GM23338 (cell line): ENCODE results near the gene ALG10B.

ENCODE experiments used
- CTCF ChIP-seq, 2 experiments: fragments of 200-600 bp in 1 of 2; sonication (generic) in 1 of 2; conservative IDR thresholded peaks; 2 replicates each; pipeline versions ENCODE4 v1.5.1 to v1.6.1; 2016 to 2017; ENCODE audit warnings: antibody characterized with exemption in 2 of 2, low read depth in 2 of 2, mild to moderate bottlenecking in 2 of 2, moderate library complexity in 1 of 2
- EZH2phosphoT487 ChIP-seq: fragments of 200-600 bp; sonication (generic); IDR thresholded peaks from one replicate; pipeline ENCODE4 v1.8.1; 2018; ENCODE audit warnings: antibody characterized with exemption; ENCODE audit not compliant: unreplicated experiment
- JUNB ChIP-seq: IDR thresholded peaks from one replicate; pipeline ENCODE4 v1.6.1; 2016; ENCODE audit warnings: antibody characterized with exemption; ENCODE audit not compliant: unreplicated experiment
- POLR2AphosphoS5 ChIP-seq: IDR thresholded peaks from 2 replicates; pipeline ENCODE4 v1.6.1; 2016; ENCODE audit warnings: antibody characterized with exemption, low read depth
- ZNF114 ChIP-seq: fragments of 250-450 bp; sonication (Bioruptor Pico); IDR thresholded peaks from 2 replicates; pipeline ENCODE4 v1.5.0; 2020; ENCODE audit warnings: mild to moderate bottlenecking, moderate library complexity
- TF ChIP-seq, protein P1 (sequence below): IDR thresholded peaks from one replicate; pipeline ENCODE4 v1.6.1; 2018; ENCODE audit warnings: antibody characterized with exemption; ENCODE audit not compliant: unreplicated experiment
- TF ChIP-seq, protein P2 (sequence below): IDR thresholded peaks from 2 replicates; pipeline ENCODE4 v1.6.1; 2016; ENCODE audit warnings: antibody characterized with exemption

DNA sequence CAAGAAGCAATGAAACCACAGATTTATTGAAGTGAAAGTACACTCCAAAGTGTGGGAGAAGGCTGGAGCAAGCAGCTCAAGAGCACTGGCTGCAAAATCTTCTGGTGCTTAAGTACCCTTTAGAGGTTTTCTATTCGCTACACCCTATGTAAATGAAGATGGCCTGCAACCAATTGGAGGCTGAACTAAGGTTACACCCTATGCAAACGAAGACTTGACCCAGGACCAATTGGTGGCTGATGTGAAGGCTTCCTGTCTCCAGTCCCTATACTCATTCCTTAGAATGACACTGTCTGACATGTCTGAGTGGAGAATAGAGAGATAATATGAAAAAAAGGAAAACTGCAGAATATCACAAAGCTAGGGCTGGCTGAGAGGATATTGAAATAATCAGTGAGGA lies 57.2 kb downstream of the ALG10B start:
- no peak for TF ChIP-seq CTCF (conservative IDR thresholded peaks at IDR 0.05; ENCODE audit: low read depth in 2 of 2)
- no peak for TF ChIP-seq ZNF114 (CRISPR knock-in tag)
- no peak for TF ChIP-seq EZH2phosphoT487
- TF ChIP-seq, protein P1, sequence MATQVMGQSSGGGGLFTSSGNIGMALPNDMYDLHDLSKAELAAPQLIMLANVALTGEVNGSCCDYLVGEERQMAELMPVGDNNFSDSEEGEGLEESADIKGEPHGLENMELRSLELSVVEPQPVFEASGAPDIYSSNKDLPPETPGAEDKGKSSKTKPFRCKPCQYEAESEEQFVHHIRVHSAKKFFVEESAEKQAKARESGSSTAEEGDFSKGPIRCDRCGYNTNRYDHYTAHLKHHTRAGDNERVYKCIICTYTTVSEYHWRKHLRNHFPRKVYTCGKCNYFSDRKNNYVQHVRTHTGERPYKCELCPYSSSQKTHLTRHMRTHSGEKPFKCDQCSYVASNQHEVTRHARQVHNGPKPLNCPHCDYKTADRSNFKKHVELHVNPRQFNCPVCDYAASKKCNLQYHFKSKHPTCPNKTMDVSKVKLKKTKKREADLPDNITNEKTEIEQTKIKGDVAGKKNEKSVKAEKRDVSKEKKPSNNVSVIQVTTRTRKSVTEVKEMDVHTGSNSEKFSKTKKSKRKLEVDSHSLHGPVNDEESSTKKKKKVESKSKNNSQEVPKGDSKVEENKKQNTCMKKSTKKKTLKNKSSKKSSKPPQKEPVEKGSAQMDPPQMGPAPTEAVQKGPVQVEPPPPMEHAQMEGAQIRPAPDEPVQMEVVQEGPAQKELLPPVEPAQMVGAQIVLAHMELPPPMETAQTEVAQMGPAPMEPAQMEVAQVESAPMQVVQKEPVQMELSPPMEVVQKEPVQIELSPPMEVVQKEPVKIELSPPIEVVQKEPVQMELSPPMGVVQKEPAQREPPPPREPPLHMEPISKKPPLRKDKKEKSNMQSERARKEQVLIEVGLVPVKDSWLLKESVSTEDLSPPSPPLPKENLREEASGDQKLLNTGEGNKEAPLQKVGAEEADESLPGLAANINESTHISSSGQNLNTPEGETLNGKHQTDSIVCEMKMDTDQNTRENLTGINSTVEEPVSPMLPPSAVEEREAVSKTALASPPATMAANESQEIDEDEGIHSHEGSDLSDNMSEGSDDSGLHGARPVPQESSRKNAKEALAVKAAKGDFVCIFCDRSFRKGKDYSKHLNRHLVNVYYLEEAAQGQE: no peak
- TF ChIP-seq, protein P2, sequence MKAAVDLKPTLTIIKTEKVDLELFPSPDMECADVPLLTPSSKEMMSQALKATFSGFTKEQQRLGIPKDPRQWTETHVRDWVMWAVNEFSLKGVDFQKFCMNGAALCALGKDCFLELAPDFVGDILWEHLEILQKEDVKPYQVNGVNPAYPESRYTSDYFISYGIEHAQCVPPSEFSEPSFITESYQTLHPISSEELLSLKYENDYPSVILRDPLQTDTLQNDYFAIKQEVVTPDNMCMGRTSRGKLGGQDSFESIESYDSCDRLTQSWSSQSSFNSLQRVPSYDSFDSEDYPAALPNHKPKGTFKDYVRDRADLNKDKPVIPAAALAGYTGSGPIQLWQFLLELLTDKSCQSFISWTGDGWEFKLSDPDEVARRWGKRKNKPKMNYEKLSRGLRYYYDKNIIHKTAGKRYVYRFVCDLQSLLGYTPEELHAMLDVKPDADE: no peak
- TF ChIP-seq POLR2AphosphoS5: no peak
- no peak for TF ChIP-seq JUNB
